ENCODE measurements around the gene CDK1.

The CDK1 gene

DNA sequence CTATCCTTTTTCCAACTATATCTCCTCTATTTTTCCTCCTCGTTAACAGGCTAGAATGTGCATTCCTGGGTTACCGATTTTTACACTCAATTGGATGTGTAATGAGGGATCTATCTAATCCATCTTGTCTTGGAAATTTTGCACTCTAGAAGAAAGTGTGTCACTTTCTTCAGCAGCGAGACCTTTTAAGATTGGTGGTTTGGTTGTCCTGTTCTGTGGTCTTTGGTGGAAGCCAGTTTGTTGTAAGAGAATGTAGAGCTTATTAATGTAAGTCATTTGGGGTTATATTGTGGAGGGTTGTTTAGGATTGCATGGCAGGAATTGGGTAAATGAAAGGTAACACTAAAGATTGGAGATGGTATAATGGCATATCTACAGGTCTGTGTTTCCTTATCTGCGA lies 16.7 kb downstream of the CDK1 start:
- TF ChIP-seq, protein P1, sequence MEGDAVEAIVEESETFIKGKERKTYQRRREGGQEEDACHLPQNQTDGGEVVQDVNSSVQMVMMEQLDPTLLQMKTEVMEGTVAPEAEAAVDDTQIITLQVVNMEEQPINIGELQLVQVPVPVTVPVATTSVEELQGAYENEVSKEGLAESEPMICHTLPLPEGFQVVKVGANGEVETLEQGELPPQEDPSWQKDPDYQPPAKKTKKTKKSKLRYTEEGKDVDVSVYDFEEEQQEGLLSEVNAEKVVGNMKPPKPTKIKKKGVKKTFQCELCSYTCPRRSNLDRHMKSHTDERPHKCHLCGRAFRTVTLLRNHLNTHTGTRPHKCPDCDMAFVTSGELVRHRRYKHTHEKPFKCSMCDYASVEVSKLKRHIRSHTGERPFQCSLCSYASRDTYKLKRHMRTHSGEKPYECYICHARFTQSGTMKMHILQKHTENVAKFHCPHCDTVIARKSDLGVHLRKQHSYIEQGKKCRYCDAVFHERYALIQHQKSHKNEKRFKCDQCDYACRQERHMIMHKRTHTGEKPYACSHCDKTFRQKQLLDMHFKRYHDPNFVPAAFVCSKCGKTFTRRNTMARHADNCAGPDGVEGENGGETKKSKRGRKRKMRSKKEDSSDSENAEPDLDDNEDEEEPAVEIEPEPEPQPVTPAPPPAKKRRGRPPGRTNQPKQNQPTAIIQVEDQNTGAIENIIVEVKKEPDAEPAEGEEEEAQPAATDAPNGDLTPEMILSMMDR (IDR thresholded peaks at IDR 0.05; ENCODE audit: low read depth, low read length): no peak
- H3K4me3 ChIP-seq (ENCODE audit: low read depth, low read length): no peak overlapping the region

GRCh38 chr10:60795465-60796202 lies 17.4 kb downstream of the CDK1 start:
- TF ChIP-seq, protein P1 (IDR thresholded peaks at IDR 0.05; ENCODE audit: low read depth, low read length): no peak
- H3K4me3 ChIP-seq (ENCODE audit: low read depth, low read length): no peak overlapping the region

DNA sequence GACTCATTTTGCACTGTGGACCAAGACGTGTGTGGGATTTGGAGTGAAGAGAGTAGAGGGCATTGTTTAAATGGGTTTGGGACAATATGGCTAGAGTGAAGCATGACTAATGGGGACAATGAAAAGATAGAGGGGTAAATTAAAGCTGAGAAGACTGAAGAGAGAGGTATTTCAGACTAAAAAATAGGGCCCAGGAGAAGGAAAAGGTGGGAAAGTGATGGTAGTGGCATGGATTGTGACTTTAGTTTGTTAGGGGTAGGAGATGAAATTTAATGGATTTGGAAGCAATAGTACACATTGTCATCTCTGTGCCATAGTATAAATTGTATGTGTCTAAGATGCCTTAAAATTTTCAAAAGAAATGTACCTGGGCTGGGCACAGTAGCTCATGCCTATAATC lies 18.2 kb downstream of the CDK1 start:
- TF ChIP-seq, protein P1 (IDR thresholded peaks at IDR 0.05; ENCODE audit: low read depth, low read length): no peak
- H3K4me3 ChIP-seq (ENCODE audit: low read depth, low read length): no peak overlapping the region

DNA sequence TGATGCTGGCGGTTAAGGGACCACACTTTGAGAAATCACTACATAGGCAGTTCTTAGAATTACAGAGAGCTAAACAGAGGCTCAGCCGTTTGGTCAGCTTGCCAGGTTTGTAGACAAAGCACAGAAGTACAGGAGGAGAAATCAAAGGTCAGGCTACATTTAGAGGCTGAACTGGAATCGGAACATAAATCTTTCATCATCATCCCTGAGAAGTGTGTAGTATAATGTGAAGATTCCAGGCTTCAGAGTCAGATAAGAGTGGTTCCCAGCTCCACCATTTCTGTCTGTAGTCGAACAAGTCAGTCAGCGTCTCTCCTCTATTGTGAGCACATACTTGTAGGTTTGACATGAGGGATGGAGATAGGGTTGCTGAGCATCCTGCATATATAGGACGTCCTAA lies 18.9 kb downstream of the CDK1 start:
- TF ChIP-seq, protein P1 (IDR thresholded peaks at IDR 0.05; ENCODE audit: low read depth, low read length): no peak
- H3K4me3 ChIP-seq (ENCODE audit: low read depth, low read length): no peak overlapping the region

- TF ChIP-seq, protein P1 (IDR thresholded peaks at IDR 0.05; ENCODE audit: low read depth, low read length): no peak
Observed at GRCh38 chr10:60798031-60798430, 19.8 kb downstream of the CDK1 start.

DNA sequence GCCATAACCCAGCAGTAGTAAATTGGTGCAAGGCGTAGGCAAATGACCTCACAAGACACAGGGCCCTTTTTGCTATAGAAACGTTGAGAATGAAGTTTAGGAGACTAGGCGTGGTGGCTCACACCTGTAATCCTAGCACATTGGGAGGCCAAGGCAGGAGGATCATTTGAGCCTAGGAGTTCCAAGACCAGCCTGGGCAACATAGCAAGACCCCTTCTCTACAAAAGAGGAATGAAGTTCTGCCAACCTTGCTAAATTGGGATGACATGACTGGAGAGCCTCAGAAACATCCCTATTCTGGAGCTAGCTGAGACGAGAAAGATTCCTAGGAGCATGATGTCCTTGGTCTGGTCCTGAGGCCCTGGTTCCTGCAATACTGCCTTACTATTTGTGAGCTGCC lies 20.6 kb downstream of the CDK1 start:
- TF ChIP-seq, protein P1 (IDR thresholded peaks at IDR 0.05; ENCODE audit: low read depth, low read length): no peak

More at GRCh38 chr10:60798031-60798430, 19.8 kb downstream of the CDK1 start:
- no peak overlapping the region for H3K4me3 ChIP-seq (ENCODE audit: low read depth, low read length)

GRCh38 chr10:60799971-60800650 lies 21.8 kb downstream of the CDK1 start:
- no peak overlapping the region for H3K4me3 ChIP-seq (ENCODE audit: low read depth, low read length)
- TF ChIP-seq, protein P1 (IDR thresholded peaks at IDR 0.05; ENCODE audit: low read depth, low read length): no peak

More for the DNA sequence above, 20.6 kb downstream of the CDK1 start:
- H3K4me3 ChIP-seq (ENCODE audit: low read depth, low read length): no peak overlapping the region
